Measurements from ENCODE around the gene TACC2. TPM values are rescaled to one million over a fixed set of nuclear protein-coding genes. Genes with fewer than 3 reads are reported as not detected.
A peak's percentile ranks its signal among the peaks of the same experiment; 100 is the strongest.

The TACC2 gene
- total RNA-seq, 1 donor from 2014 or later, result 56.6 TPM

DNA sequence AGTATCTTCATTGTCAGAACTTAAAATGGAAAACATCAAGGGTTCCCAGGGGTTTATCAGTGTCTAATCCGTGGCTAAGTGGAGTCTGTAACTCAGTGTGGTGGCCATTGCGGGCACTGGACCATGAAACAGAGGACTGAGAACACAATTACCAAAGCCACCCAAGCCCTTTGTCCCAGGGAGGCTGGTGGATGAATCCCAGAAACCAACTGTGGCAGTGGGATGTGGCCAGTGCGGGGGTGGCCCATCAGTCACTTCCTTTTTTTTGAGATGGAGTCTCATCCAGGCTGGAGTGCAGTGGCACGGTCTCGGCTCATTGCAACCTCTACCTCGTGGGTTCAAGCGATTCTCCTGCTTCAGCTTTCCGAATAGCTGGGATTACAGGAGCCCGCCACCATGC lies 61.8 kb downstream of the TACC2 start:
- H3K36me3 Mint-ChIP-seq (ENCODE audit: low read depth), result no peaks in the 10 kb centered on the region
- no peak for DNase-seq (ENCODE audit: low spot score)
- no peak overlapping the region for H3K27ac Mint-ChIP-seq (ENCODE audit: unreplicated experiment)
- H3K27me3 Mint-ChIP-seq (ENCODE audit: low read depth), result no peaks in the 10 kb centered on the region
- H3K9me3 Mint-ChIP-seq (ENCODE audit: low read depth), result peaks cover 3% of the 10 kb centered on the region
- TF ChIP-seq, protein P1, sequence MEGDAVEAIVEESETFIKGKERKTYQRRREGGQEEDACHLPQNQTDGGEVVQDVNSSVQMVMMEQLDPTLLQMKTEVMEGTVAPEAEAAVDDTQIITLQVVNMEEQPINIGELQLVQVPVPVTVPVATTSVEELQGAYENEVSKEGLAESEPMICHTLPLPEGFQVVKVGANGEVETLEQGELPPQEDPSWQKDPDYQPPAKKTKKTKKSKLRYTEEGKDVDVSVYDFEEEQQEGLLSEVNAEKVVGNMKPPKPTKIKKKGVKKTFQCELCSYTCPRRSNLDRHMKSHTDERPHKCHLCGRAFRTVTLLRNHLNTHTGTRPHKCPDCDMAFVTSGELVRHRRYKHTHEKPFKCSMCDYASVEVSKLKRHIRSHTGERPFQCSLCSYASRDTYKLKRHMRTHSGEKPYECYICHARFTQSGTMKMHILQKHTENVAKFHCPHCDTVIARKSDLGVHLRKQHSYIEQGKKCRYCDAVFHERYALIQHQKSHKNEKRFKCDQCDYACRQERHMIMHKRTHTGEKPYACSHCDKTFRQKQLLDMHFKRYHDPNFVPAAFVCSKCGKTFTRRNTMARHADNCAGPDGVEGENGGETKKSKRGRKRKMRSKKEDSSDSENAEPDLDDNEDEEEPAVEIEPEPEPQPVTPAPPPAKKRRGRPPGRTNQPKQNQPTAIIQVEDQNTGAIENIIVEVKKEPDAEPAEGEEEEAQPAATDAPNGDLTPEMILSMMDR (IDR thresholded peaks at IDR 0.05), result no peak
- H3K4me1 Mint-ChIP-seq (ENCODE audit: low read depth), result peaks cover 9% of the 10 kb centered on the region
- H3K4me3 Mint-ChIP-seq (ENCODE audit: unreplicated experiment), result no peak overlapping the region

DNA sequence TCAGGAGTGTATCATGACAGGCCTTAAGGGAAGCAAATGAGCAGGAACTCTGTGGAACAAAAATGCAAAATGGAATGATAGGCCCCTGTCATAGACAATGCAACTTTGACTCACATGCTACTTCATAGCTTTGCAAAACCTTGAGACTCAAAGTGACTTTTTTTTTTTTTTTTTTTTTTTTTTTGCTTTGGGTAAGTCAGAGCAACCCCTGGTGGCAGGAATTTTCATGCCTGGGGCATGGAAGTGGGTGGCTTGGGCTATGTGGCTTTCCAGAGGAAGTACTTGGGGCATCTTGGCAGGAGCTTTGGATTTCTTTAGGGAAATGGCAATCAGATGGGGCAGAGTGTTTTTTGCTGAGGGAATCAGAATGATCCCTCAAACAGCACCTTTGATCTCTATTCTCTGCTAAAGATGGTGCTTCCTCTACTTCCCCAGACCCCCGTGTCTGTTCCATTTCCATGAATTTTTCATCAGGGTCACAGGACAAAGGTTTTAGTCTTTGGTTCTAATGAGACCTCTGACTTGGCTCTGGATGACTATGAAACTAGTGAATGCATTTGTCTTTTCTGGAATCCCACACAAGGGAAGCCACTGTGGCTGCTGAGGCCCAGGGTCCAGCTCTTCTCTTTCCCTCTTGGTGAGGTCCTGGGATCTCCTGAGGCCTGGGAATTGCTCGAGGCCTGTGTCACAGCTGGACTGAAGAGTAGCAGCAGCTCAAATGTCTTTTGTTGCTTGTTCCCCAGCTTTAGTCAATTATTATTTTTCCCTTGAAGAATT lies 62.8 kb downstream of the TACC2 start:
- TF ChIP-seq, protein P1 (IDR thresholded peaks at IDR 0.05), result peak; percentile 86
- Mint-ChIP-seq H3K36me3 (ENCODE audit: low read depth) (no peaks in the 10 kb centered on the region), H3K4me3 (ENCODE audit: unreplicated experiment) (no peak overlapping the region), H3K9me3 (ENCODE audit: low read depth) (peaks cover 3% of the 10 kb centered on the region), H3K27me3 (ENCODE audit: low read depth) (no peaks in the 10 kb centered on the region), H3K27ac (ENCODE audit: unreplicated experiment) (peak overlapping the region; percentile 1), H3K4me1 (ENCODE audit: low read depth) (peaks cover 12% of the 10 kb centered on the region)
- DNase-seq (ENCODE audit: low spot score), result no peak

DNA sequence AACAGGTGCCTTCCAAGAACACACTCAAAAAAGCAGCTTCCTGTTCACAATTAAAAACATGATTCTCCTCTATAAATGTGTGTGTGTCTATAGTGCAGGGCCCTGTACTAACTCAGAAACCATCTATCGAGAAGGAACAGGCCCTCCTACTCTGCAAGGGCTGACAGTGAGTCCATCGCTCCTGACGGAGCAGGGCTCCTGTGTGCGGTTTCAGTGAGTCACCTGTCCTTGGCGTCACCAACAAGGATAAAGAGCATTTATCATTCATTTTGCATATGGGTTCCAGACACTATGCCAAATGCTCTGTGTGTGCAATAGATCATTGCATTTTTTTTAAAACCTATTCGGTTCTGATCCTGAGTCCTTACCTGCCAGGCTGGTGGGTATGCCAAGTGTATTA lies 63.7 kb downstream of the TACC2 start:
- Mint-ChIP-seq H3K36me3 (ENCODE audit: low read depth) (no peaks in the 10 kb centered on the region), H3K27ac (ENCODE audit: unreplicated experiment) (no peak overlapping the region), H3K9me3 (ENCODE audit: low read depth) (peaks cover 3% of the 10 kb centered on the region), H3K27me3 (ENCODE audit: low read depth) (no peaks in the 10 kb centered on the region), H3K4me1 (ENCODE audit: low read depth) (peaks cover 12% of the 10 kb centered on the region), H3K4me3 (ENCODE audit: unreplicated experiment) (no peak overlapping the region)
- no peak for DNase-seq (ENCODE audit: low spot score)
- TF ChIP-seq, protein P1 (IDR thresholded peaks at IDR 0.05), result no peak

DNA sequence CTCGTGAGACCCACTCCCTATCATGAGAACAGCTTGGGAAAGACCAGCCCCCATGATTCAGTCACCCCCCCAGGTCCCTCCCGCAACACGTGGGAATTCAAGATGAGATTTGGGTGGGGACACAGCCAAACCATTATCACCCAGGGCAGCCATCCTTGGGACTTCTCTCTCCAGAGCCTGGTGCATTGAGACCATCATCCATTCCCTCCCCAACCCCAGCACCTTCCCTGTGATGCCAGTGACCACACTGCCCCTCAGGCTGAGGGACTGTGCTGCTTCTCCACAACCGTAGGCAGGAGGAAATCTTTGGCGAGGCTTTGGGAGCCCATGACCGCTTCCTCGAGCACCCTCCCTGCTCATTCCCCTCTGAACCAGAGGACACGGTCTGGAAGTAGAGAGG lies 64.4 kb downstream of the TACC2 start:
- Mint-ChIP-seq H3K27ac (ENCODE audit: unreplicated experiment) (no peak overlapping the region), H3K4me1 (ENCODE audit: low read depth) (peaks cover 12% of the 10 kb centered on the region), H3K9me3 (ENCODE audit: low read depth) (peaks cover 3% of the 10 kb centered on the region), H3K27me3 (ENCODE audit: low read depth) (no peaks in the 10 kb centered on the region), H3K36me3 (ENCODE audit: low read depth) (no peaks in the 10 kb centered on the region), H3K4me3 (ENCODE audit: unreplicated experiment) (no peak overlapping the region)
- no peak for DNase-seq (ENCODE audit: low spot score)
- TF ChIP-seq, protein P1 (IDR thresholded peaks at IDR 0.05), result no peak

DNA sequence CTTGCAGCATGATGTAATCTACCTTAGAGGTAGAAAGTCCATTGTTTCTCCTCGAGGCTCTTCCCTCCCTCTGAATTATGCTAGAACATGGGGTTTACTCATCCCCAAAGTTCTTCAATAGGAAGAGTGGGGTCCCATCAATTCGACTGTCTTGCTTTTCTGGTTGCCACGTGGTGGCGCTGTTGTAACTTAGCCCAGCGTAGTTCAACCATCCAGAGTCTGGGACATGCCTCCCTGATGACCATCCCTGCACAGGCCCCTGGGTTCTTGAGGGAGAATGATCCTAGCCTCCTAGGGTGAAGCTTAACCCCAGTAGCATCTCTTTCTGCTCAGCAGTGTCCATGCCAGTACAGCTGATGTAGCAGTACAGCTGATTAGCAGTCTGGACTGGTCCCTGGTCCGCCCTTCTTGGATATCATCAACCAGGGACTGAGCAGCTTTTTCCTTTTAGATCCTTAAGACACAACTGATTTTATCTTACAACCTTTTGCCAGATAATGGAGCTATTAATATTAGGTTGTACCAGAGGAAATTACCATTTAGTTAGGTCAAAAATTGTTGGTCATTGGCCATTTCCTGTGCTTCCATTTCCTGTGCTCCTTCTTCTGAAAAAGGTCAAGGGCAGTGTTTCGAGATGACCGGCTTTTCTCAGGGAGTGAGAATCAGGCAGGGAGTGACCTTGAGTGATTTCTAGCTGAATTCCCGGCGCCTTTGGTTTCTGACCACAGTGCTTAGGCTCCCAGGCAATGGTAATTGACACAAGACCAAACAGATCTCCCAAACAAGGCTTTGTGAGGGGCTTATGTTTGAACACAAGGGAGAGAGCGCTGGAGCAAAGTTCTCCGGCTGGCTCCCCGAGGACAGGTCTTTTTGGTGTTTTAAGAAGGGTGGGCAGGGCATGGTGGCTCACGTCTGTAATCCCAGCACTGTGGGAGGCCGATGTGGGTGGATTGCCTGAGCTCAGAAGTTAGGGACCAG lies 65.4 kb downstream of the TACC2 start:
- Mint-ChIP-seq H3K27me3 (ENCODE audit: low read depth) (no peaks in the 10 kb centered on the region), H3K4me1 (ENCODE audit: low read depth) (peaks cover 12% of the 10 kb centered on the region), H3K27ac (ENCODE audit: unreplicated experiment) (no peak overlapping the region), H3K36me3 (ENCODE audit: low read depth) (no peaks in the 10 kb centered on the region), H3K4me3 (ENCODE audit: unreplicated experiment) (no peak overlapping the region), H3K9me3 (ENCODE audit: low read depth) (peaks cover 3% of the 10 kb centered on the region)
- no peak for DNase-seq (ENCODE audit: low spot score)
- TF ChIP-seq, protein P1 (IDR thresholded peaks at IDR 0.05), result peak; percentile 71

Data from chondrocyte (in vitro differentiated cells).